ENCODE measurements around the gene RNASE2.

DNA sequence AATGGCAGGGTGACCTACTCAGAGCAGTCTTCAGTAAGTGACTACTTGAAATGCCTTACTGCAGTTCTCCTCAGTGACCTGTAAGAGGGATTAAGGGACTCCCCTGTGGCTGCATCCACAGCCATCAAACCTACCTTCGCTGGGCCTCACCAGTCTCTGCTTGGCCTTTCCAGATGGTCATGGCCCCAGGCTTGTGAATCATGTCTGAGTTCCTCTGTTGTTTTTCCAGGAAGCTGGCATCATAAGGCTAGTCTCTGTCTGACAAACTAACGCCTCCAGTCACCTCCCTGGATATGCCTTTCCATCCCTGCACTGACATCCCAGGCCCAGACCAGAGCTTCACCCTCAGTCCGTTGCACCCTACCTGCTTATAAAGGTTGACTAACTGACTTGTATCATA is 14.0 kb downstream of the RNASE2 start:
- TF ChIP-seq POLR2AphosphoS5 (IDR thresholded peaks at IDR 0.05) = no peak
- TF ChIP-seq, protein P1, sequence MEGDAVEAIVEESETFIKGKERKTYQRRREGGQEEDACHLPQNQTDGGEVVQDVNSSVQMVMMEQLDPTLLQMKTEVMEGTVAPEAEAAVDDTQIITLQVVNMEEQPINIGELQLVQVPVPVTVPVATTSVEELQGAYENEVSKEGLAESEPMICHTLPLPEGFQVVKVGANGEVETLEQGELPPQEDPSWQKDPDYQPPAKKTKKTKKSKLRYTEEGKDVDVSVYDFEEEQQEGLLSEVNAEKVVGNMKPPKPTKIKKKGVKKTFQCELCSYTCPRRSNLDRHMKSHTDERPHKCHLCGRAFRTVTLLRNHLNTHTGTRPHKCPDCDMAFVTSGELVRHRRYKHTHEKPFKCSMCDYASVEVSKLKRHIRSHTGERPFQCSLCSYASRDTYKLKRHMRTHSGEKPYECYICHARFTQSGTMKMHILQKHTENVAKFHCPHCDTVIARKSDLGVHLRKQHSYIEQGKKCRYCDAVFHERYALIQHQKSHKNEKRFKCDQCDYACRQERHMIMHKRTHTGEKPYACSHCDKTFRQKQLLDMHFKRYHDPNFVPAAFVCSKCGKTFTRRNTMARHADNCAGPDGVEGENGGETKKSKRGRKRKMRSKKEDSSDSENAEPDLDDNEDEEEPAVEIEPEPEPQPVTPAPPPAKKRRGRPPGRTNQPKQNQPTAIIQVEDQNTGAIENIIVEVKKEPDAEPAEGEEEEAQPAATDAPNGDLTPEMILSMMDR (IDR thresholded peaks at IDR 0.05) = no peak
